Kidney tubule cell (primary cell): ENCODE measurements around the gene DHRS7.
A peak's percentile ranks its signal among the peaks of the same experiment; 100 is the strongest.

ENCODE experiments used
- DNase-seq: peaks from one replicate; pipeline ENCODE4 v3.0.0-alpha.2; 2018; ENCODE audit warnings: low spot score

The DHRS7 gene

DNA sequence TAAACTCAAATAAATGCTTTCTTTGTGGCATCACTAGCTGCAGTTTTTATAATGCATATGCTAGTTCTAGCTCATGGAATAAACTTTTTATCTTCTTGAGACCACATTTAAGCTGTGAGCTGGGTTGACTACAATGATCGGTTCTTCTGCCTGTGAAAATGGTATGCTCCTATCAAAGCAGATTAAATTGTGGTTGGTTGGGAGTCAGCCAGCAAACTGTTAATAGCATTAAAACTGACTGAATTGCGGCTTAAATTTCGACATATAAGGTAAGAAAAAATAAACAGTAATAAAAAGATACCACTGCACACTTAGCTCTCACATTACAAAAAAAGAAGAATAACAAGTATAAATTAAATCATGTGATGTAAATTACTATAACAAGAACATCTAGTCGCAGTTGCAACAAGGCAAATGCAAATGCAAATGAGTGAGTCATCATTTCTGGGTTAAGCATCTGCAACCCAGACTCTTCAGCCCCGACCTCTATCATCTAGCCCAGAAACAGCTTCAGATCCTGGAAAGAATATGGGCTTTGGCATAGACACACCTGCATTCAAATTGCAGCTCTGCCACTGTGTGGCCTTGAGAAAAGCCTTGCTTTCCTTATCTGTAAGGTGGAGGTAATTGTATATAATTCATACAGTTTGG lies 19.8 kb upstream of the DHRS7 start:
- DNase-seq, result no peak

DNA sequence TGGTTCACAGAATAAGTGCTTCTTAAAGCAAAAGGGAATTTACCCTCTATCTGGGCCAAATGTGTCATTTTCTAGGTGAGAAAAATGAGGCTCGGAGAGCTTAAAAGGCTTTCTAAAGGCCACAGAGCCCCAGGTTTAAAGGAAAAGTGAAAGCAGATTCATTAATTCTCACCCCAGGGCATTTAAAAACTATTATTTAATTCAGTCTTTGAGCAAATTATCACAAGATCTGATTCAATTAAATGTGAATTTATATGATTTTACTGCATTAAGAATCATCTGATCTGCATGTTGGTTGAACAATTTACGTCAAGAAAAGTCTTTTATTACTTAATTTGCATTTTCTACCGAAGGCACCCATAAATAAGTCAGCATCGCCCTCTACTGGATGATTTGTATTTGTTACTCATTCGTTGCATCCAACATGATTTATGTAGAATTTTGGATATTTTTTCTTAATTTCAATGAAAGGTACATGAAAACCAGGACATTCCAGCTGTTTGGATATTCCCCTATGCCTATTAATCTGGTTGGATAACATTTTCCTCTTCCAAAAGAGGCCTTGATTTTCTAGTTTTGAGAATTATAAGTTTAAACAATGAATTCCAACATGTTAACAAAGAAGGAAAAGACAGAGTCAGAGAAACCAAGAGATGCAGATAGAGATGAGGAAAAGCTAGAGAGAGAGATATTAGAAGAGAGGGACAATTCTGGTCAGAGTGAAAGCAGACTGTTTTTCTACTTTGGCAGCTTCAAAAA lies 19.1 kb upstream of the DHRS7 start:
- DNase-seq, result peak; percentile 70

DNA sequence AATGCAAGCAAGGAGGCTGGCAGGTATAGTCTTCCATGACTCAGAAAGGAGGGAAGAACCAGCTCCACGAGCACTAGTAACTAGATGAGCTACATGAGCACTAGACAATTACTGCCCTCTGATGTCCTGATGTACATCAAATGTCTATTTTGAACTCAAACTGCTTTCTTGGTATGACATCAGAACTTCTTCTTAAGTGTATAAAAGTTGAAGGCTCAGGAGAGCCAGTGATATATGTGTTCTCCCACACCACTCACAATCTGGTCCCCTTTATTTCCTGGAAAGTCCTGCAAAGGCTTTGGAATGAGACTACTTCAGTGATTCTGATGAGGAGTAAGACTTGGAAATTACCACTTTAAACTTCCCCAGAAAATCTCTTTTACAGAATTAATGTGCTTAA lies 18.5 kb upstream of the DHRS7 start:
- DNase-seq, result peak; percentile 22

DNA sequence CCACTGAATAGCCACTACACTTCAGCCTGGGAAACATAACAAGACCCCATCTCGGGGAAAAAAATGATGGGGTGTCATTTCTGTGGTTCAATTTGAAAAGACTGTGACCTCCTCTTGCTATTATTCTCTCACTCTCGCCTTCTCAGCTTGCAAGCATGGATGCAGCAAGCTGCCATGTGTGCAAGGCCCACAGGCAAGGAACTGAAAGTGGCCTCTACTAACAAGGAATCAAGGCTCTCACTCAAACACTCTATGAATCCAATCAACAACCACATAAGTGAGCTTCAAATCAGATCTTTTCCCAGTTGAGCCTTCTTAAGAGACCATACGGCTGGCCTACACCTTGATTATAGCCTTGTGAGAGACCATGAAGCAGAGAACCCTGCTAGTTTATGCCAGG lies 17.9 kb upstream of the DHRS7 start:
- DNase-seq, result no peak

DNA sequence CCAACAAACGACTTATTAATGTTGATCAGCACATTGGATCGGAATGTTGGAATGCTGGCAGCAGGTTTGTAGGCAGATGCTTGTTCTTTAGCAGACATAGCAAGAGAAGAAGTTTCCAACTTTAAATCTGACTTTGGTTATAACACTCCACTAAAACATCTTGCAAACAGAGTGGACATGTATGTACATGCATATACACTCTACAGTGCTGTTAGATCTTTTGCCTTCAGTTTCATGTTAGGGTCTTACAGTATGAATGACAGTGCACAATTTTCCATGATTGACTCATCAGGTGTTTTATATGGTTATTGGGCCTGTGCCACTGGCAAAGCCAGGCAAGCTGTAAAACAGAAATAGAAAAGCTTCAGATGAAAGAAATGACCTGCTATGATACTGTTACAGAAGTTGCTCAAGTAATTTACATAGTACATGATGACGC lies 14.3 kb upstream of the DHRS7 start:
- DNase-seq, result peak; percentile 53

DNA sequence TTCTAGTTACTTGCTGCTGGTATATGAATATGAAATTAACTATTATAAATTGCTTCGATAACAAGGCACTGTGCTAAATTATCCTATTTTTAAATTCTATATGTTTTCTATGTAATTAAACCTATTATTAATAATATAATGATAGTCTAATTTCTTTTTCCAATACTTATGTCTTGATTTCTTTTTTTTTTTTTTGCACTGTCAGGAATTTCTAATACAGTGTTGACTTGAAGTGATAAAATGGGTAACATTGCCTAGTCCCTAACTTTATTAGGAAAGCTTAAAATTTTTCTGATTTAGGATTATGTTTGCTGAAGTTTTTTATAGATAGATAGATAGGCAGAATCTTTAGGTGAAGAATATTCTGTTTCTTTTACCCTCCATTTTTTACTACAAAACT lies 13.6 kb upstream of the DHRS7 start:
- no peak for DNase-seq

DNA sequence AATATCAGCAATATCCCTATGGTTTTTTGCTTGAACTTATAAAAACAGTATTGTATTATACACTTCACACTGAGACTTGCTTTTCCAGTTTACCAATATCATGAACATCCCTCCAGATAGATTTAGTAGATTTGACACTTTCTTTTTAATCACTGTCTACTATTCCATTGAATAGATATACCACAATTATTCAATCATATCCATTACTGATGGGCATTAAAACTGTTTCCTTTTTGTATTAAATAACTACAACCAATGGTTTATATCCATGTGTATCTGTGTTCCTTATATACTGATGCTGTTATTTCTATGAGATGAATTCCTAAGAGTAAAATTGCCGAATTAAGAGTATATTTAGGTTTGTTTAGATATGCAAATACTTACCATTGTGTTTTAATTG lies 13.0 kb upstream of the DHRS7 start:
- no peak for DNase-seq

DNA sequence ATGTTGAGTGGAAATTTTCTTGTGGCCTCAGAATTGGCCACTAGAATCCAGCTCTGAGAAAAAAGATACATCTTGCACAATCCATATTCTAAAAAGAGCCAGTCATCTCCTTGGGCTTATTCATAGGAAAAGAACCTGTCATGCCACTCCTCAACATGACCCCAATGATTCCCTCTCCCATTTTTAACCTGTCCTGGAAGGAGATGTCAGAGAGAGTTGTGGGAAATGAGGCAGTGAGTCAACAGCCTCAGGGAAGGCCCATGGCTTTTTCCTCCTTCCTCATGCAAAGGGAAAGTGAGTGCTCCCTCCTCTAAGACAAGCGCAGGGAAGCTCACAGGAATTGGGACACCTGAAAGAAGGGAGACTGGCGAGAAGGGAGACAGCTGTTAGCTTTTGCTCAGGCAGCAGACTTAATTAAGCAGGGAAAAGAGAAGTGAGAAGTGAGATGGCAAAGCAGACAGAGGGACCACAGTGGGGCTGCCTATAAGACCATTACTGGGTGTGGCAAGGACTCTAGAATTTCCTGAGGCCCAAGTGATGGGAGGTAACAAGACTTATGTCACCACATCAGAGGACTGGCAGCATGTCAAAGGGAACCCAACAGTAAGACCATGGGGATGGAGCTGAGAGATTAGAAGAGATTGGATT lies 10.2 kb upstream of the DHRS7 start:
- DNase-seq, result peak; percentile 57

DNA sequence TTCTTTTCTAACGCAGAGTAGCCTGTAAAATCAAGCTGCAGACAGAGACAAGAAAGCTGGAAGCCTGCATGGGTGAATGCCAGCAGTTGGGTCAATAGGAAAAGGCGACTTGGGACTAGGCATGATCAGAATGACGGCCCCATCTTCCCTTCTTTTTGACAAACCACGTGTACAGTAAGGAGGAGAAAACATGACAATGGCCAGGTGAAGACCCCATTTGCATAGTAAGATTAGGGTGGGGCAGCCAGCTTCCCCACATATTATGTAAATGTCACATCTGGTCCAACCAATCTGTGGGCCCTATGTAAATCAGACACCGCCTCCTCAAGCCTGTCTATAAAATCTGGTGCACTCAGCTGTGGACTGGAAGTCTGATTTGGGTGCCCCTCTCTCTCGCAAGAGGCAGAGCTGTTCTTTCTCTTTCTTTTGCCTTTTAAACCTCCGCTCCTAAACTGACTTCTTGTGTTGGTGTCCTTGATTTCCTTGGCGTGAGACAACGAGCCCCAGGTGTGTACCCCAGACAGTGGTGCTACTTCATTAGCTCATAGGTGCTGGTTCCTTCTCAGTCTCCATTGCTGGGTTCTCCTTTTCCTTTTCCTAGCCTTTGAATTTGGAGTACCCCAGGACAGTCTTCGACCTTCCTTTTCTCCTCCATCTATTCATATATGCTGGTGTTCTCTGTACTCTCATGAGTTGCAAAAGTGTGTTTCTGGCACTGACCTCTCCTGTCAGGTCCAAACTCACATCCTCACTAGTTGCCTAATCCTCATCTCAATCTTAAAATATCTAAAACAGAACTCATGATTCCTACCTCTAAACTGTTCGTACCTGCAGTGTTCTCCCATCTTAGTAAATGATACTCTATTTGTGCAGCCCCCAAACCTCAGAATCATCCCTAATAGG lies 9.4 kb upstream of the DHRS7 start:
- no peak for DNase-seq

DNA sequence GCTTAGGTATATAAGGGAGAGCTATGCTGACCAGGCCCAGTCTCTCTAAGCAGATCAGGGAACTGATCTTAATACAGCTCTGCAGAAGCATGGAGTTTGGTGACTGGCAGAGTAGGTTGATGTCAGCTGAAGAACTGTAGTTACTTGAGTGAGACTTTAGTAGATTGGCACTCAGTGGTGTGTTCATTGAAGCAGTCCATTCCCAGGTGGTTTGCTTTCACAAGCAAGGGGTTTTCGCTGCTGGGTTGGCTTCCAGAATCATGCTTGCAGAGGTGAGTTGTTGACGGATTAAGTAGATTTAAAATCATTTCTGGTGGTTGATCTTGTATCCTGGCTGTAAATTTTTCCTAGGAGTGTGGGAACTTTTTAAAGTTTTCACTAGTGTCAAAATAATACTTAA lies 6.5 kb upstream of the DHRS7 start:
- no peak for DNase-seq

DNA sequence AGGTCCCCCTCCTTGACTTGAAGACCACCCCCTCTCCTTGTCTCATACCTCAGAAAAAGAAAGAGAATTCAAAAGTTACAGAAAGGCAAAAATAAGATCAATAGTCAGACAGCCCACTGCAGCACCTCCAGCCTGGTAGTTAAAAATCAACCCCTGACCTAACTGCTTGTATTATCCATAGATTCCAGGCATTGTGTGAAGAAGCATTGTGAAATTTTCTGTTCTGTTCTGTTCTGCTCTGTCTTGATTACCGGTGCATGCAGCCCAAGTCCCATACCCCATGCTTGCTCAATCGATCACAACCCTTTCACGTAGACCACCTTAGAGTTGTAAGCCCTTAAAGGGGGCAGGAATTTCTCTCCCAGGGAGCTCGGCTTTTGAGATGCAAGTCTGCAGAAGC lies 5.8 kb upstream of the DHRS7 start:
- DNase-seq, result no peak

DNA sequence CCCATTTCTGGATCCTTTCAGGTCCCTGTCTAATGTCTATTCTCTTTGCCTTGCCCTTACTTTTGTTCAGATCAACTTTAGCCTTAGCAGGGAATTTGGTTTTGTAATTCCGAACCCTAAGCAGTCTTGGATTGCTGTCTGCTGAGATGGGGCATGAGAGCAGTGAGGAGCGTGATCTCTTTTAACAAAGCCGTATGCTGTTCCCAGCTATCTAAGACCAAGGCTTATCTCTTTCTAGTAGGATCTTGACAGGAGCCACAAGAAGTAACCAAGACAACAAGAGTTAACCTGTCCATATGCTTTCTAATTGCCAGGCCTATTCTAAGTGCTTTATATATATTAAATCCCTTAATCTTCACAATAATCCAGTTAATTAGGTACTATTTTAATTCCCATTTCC lies 4.5 kb upstream of the DHRS7 start:
- no peak for DNase-seq

DNA sequence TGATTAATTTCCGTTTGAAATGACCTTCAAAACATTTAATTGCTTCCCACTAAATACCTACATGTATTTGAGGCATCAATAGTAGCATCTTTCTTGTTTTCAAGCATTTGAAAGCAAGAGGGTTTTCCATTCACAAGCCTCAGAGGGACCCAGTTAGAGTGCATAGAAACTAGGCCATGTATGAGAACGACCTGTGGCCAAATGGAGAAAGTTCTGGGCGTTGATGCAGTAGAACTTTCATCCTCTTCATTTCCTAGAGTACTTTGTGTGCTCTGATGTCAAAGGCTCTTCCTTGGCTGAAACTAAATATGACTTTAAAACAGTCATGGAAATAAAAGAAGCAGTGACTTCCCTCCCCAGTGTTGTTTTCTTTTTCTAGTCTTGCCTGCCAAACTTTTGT lies 944 bp upstream of the DHRS7 start:
- no peak for DNase-seq

DNA sequence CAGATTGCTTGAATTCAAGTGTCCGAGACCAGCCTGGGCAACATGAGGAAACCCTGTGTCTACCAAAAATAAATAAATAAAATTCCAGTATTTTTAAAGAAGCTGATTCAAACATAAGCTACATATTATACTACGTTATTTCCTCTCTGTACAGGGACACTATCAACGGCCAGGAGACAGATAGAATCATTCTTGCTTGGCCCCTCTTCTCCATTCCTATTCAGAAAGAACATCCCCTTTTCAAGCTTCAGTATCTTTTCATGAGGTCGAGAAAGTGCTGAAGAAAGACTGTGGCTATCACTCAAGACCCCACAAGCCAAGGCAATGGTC lies 314 bp upstream of the DHRS7 start:
- no peak for DNase-seq

DNA sequence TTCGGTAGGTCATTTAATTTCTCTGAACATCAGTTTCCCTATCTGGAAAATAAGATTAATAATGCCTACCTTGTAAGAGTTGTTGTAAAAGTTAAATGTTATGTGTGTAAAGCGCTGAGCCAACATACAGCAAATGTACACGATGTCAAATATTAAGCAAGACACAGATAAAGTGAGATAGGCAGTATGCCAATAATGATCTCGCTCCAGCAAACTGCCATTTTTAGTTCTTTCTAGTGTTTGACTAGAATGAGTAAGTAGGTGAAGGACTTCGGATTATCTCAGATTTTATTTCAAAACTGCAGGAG lies 840 bp downstream of the DHRS7 start:
- DNase-seq, result no peak

DNA sequence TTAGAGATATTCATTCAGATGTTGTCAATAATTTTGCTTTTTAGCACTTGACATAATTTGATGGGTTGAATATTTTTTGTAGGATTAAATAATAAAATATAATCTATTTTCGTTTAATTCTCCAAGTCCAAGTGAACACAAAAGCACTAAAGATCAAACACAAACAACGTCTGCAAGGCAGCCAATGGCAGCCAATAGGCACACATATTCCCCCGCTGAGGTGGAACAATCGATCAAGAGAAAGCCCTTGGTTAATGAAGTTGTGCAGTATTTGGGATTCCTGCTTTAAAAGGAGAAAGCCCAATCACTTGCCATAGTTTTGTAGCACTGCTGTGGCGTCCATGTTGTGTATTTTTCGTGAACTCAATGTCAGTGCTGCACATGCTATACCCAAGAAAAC lies 1.5 kb downstream of the DHRS7 start:
- DNase-seq, result no peak

DNA sequence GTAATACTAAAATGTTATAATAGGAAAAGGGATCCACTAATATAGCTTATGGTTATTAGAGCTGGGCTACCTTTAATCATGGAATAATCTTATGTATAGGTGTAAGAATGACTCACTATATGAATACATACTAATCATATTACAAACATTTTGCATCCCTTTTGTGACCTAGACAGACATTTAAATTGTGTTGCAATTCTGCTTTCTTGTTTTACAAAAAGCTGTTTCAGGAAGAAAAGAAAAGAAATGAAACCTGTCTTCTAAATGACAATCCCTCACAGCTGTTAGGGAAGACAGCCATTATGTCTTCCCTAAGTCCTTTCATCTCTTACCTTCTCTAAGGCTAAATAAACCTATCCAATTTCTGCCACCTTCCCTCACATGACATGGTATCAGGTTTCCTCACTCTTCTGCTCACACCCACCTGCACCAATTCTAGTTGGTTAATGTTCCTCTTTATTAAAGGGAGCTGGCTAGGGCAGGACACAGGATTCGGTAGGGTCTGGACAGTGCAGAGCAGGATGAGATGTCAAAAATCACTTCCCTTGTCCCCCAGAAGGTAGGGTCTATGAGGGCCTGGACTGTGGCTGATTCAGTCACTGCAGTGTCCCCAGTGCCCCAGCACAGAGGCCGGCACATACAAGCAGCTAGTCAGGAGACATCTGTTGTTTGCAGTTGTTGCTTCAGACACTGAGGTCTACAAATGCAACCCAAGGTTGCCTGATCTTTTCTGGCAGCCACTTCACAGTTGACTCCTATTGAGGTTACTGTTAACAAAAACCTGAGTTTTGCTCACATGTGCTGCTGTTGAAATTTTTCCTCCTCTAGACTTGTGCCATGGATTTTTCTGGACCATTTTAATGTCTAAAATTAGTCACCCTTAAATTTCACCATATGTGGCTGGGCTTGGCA lies 3.7 kb downstream of the DHRS7 start:
- no peak for DNase-seq

DNA sequence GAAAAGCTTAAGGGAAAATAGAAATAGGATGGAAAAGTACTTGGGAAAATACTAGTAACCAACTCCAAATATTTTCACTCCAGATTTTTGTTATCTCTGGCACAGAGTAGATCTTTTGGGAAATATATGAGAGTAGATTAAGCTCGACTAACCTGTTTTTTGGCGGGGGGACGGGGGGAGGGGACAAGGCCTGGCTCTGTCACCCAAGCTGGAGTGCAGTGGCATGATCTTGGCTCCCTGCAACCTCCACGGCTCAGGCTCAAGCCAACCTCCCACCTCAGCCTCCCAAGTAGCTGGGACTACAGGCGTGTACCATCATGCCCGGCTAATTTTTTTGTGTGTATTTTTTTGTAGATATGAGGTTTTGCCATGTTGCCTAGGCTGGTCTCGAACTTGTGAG lies 4.8 kb downstream of the DHRS7 start:
- DNase-seq, result no peak

DNA sequence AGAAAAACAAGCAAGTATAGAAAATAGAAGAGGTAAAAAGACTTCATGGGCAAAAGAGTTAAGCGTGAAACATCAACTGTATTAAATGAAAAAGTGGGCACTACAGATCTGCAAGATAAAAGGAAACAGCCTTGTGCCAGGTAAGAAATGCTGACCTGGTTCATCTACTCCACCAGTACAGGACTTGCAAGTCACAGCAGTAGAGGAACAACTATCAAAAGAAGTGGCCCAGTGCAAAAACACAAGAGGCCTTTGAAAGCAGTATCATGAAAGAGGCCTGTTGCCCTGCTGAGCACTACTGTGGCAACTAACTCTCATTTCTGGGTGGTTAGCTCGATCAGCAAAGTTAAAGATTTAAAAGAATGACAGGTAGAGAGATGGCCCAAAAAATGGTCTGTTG lies 10.5 kb downstream of the DHRS7 start:
- no peak for DNase-seq

DNA sequence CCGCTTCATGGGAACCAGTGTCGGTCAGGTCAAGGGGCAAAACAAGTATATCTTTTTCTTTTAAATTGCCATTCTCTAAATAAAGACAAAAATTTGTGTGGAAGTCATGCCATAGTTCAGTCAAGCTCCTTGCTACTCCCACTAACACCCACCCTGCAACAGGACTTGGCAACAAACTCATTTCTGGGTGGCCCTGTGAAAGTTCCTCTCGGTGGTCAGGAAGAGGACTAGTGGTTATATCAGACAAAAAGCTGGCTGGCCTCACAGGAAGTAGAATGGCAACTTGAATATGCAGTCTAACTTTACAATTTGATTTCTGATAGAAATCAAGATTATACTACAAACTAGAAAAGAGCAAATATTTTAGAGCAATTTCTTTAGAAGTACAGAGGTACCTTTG lies 11.2 kb downstream of the DHRS7 start:
- DNase-seq, result no peak

DNA sequence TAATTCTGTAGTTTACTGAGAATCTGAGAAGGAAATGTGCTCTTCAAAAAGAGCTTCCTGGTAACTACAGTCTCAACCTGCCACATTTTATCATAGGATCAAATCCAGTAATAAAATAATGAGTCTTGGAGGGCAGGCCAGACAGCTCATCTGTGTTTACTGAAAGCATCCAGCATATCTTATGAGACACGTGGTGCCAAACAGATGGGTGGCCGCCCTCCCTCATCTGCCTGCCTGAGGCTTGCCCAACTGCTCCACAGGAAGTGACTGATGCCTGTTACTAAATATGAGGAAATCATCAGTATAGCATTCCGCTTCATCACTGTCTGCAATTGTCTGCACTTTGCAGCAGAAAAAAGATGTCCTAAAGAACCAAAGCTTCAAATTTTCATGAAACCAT lies 13.5 kb downstream of the DHRS7 start:
- peak; percentile 89 for DNase-seq

DNA sequence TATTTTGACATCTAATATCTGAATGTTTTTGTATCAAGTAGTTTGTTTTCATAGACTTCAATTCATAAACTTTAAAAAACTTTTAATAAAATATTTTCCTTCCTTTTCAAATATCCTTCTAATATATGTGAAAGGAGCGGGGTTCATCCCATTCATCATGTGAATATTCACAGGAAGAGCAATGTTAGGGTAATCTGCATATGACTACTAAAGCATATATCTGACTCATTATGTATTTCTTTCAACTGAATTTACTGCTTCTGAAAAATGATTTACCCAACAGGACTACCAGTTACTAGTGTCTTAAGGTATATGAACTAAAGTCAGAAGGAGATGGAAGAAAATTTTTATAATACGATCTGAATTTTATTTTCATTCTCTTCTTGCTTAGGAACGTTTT lies 30.5 kb downstream of the DHRS7 start:
- DNase-seq, result no peak
